Measurements from ENCODE around the gene ATP5F1C. TPM values are rescaled to one million over a fixed set of nuclear protein-coding genes. Genes with fewer than 3 reads are reported as not detected.

The ATP5F1C gene
- polyA plus RNA-seq, 1 of the 3 experiments (the other 2 are of a cell fraction) = 299 TPM

GRCh38 chr10:7756360-7756992, 31.5 kb upstream of the ATP5F1C start:
- Histone ChIP-seq H3K36me3 (replicated peaks in 1 of 2; ENCODE audit: control insufficient read depth in 1 of 2, insufficient read depth in 2 of 2, low read length in 1 of 2) (peaks cover 75 to 84% of the 10 kb centered on the region in 2 experiments), H3K4me2 (no peak overlapping the region), H2AFZ (ENCODE audit: low read depth) (no peak overlapping the region), H3F3A (replicated peaks; ENCODE audit: insufficient read depth) (peaks cover 7% of the 10 kb centered on the region), H3K27me3 (ENCODE audit: insufficient read depth) (no peaks in the 10 kb centered on the region), H3K4me3 (ENCODE audit: low read depth in 2 of 2, low read length in 1 of 2) (no peak overlapping the region; a peak in 1 of 4 replicates), H3K27ac (ENCODE audit: low read depth in 2 of 2, low read length in 1 of 2) (no peak overlapping the region), H3K4me1 (ENCODE audit: control insufficient read depth in 1 of 2, insufficient read depth in 2 of 2, low read depth in 1 of 2, low read length in 1 of 2) (no peaks in the 10 kb centered on the region), H4K20me1 (ENCODE audit: insufficient read depth) (no peaks in the 10 kb centered on the region), H3K9ac (no peak overlapping the region), H3K9me3 (no peaks in the 10 kb centered on the region), H3K9me2 (no peaks in the 10 kb centered on the region), H3K79me2 (ENCODE audit: insufficient read depth) (no peaks in the 10 kb centered on the region)
- 77% methylated on average over 7 of the region's 7 CpGs for WGBS (ENCODE audit: low lambda C conversion rate)
- TF ChIP-seq EZH2phosphoT487 (IDR thresholded peaks at IDR 0.05; ENCODE audit: borderline replicate concordance, low read depth) = no peak
- peak; percentile 36 for TF ChIP-seq RAD21 (IDR thresholded peaks at IDR 0.05; ENCODE audit: low read length)
- TF ChIP-seq EP300 (IDR thresholded peaks at IDR 0.05; ENCODE audit: borderline replicate concordance in 1 of 2, low read depth in 1 of 2, low read length in 1 of 2) = no peak
- no peak for TF ChIP-seq ELF1 (IDR thresholded peaks at IDR 0.05)
- no peak for TF ChIP-seq TAF1 (IDR thresholded peaks at IDR 0.05; ENCODE audit: borderline replicate concordance, low read depth, low read length)
- no peak for TF ChIP-seq GATA2 (CRISPR knock-in tag; IDR thresholded peaks at IDR 0.05)
- no peak for TF ChIP-seq ZBTB33 (IDR thresholded peaks at IDR 0.05; ENCODE audit: borderline replicate concordance, low read depth)
- no peak for TF ChIP-seq NRF1 (IDR thresholded peaks at IDR 0.05; ENCODE audit: low read depth, low read length)
- peak; percentile 61 for TF ChIP-seq CTCF (IDR thresholded peaks at IDR 0.05)
- TF ChIP-seq TCF12 (IDR thresholded peaks at IDR 0.05) = no peak
- no peak for TF ChIP-seq CHD2 (IDR thresholded peaks at IDR 0.05; ENCODE audit: low read length, partially characterized antibody)
- no peak for TF ChIP-seq RCOR1 (IDR thresholded peaks at IDR 0.05; ENCODE audit: low read length)
- TF ChIP-seq TEAD4 (IDR thresholded peaks at IDR 0.05; ENCODE audit: borderline replicate concordance, insufficient read depth) = no peak
- CTCF ChIA-PET = interaction anchor here (0.5 to 1.1 kb wide), 4 partner anchors 11 to 1554 kb away, joined by 3 to 6 read pairs (median 3); no protein-coding TSS in a partner anchor
- no peak for DNase-seq
- POLR2A ChIA-PET = no interaction called here

GRCh38 chr10:7763929-7764328, 24.0 kb upstream of the ATP5F1C start:
- Histone ChIP-seq H3K9ac (no peak overlapping the region), H3K4me2 (no peak overlapping the region), H3K4me1 (ENCODE audit: control insufficient read depth in 1 of 2, insufficient read depth in 2 of 2, low read depth in 1 of 2, low read length in 1 of 2) (no peaks in the 10 kb centered on the region), H4K20me1 (ENCODE audit: insufficient read depth) (no peaks in the 10 kb centered on the region), H3K27ac (ENCODE audit: low read depth in 2 of 2, low read length in 1 of 2) (no peak overlapping the region), H3F3A (replicated peaks; ENCODE audit: insufficient read depth) (no peaks in the 10 kb centered on the region), H3K36me3 (replicated peaks in 1 of 2; ENCODE audit: control insufficient read depth in 1 of 2, insufficient read depth in 2 of 2, low read length in 1 of 2) (peaks cover 75 to 78% of the 10 kb centered on the region in 2 experiments), H2AFZ (ENCODE audit: low read depth) (no peak overlapping the region), H3K4me3 (ENCODE audit: low read depth in 2 of 2, low read length in 1 of 2) (no peak overlapping the region), H3K27me3 (ENCODE audit: insufficient read depth) (no peaks in the 10 kb centered on the region), H3K9me2 (no peaks in the 10 kb centered on the region), H3K79me2 (ENCODE audit: insufficient read depth) (no peaks in the 10 kb centered on the region), H3K9me3 (no peaks in the 10 kb centered on the region)
- no peak for DNase-seq
- ChIA-PET POLR2A (no interaction called here), CTCF (no interaction called here)
- TF ChIP-seq IRF3 (IDR thresholded peaks at IDR 0.05; ENCODE audit: low read depth, low read length) (no peak), YY1 (IDR thresholded peaks at IDR 0.05; ENCODE audit: low read depth) (no peak), FOXM1 (IDR thresholded peaks at IDR 0.05; ENCODE audit: low read depth) (no peak), ZBTB33 (IDR thresholded peaks at IDR 0.05; ENCODE audit: borderline replicate concordance, low read depth) (no peak), GABPA (IDR thresholded peaks at IDR 0.05; ENCODE audit: low read depth) (no peak)
- WGBS (ENCODE audit: low lambda C conversion rate) = 84% methylated on average over 5 of the region's 5 CpGs

All from SK-N-SH (cell line).